KMS-11 (cell line): ENCODE data around the gene ZNF697.

Source experiments
- H2AFZ ChIP-seq: fragments of 200-600 bp; sonication (generic); 2 replicates; pipeline ENCODE4 v1.6.1; 2016; ENCODE audit warnings: antibody characterized with exemption, mixed run types, low read depth
- H3K27ac ChIP-seq: fragments of 200-600 bp; sonication (generic); 2 replicates; pipeline ENCODE4 v1.6.1; 2016; ENCODE audit warnings: mild to moderate bottlenecking, mixed run types
- H3K27me3 ChIP-seq: fragments of 200-600 bp; sonication (generic); 2 replicates; pipeline ENCODE4 v1.6.1; 2017; ENCODE audit warnings: mild to moderate bottlenecking, low read depth, mixed run types, moderate library complexity; ENCODE audit not compliant: insufficient read depth
- H3K36me3 ChIP-seq: fragments of 200-600 bp; sonication (generic); 2 replicates; pipeline ENCODE4 v1.6.1; 2017; ENCODE audit warnings: mild to moderate bottlenecking, mixed run types; ENCODE audit not compliant: insufficient read depth
- H3K4me1 ChIP-seq: fragments of 200-600 bp; sonication (generic); 2 replicates; pipeline ENCODE4 v1.6.1; 2016; ENCODE audit warnings: mild to moderate bottlenecking, low read depth, mixed run types; ENCODE audit not compliant: poor library complexity, severe bottlenecking
- H3K4me2 ChIP-seq: fragments of 200-600 bp; sonication (generic); 2 replicates; pipeline ENCODE4 v1.7.0; 2016; ENCODE audit warnings: mild to moderate bottlenecking, mixed run types
- H3K4me3 ChIP-seq: fragments of 200-600 bp; sonication (generic); IDR thresholded peaks from 2 replicates; pipeline ENCODE4 v1.6.1; 2017; ENCODE audit warnings: low read depth, low read length, mixed read lengths; ENCODE audit not compliant: insufficient read depth
- H3K79me2 ChIP-seq: fragments of 200-600 bp; sonication (generic); 2 replicates; pipeline ENCODE4 v1.6.1; 2016; ENCODE audit warnings: low read depth, mixed run types; ENCODE audit not compliant: insufficient read depth
- H3K9ac ChIP-seq: fragments of 200-600 bp; sonication (generic); 2 replicates; pipeline ENCODE4 v1.6.1; 2016; ENCODE audit warnings: mild to moderate bottlenecking, mixed run types
- H4K20me1 ChIP-seq: fragments of 200-600 bp; sonication (generic); 2 replicates; pipeline ENCODE4 v1.6.1; 2016; ENCODE audit warnings: mild to moderate bottlenecking, mixed run types; ENCODE audit not compliant: insufficient read depth
- CTCF ChIP-seq: fragments of 200-600 bp; sonication (generic); conservative IDR thresholded peaks from 2 replicates; pipeline ENCODE4 v1.6.1; 2017; ENCODE audit warnings: low read depth, mild to moderate bottlenecking, antibody characterized with exemption, low read length, moderate library complexity, mixed read lengths

Gene ZNF697

GRCh38 chr1:119687434-119688079, 39.5 kb upstream of the ZNF697 start:
- H3K4me1 ChIP-seq: no peaks in the 10 kb centered on the region
- no peak overlapping the region for H3K27ac ChIP-seq
- H3K27me3 ChIP-seq: no peaks in the 10 kb centered on the region
- no peak overlapping the region for H2AFZ ChIP-seq
- no peak overlapping the region for H3K4me2 ChIP-seq
- H4K20me1 ChIP-seq: no peaks in the 10 kb centered on the region
- TF ChIP-seq CTCF: no peak
- H3K9ac ChIP-seq: no peak overlapping the region
- H3K79me2 ChIP-seq: no peaks in the 10 kb centered on the region
- H3K4me3 ChIP-seq: no peak overlapping the region
- no peaks in the 10 kb centered on the region for H3K36me3 ChIP-seq

GRCh38 chr1:119686661-119687060, 38.6 kb upstream of the ZNF697 start:
- H3K9ac ChIP-seq: no peak overlapping the region

GRCh38 chr1:119683893-119684292, 35.8 kb upstream of the ZNF697 start:
- Histone ChIP-seq H3K4me3 (no peak overlapping the region), H2AFZ (no peak overlapping the region), H3K79me2 (no peaks in the 10 kb centered on the region), H3K27me3 (no peaks in the 10 kb centered on the region), H3K27ac (no peak overlapping the region), H3K4me2 (no peak overlapping the region), H3K36me3 (no peaks in the 10 kb centered on the region), H3K4me1 (no peaks in the 10 kb centered on the region), H3K9ac (no peak overlapping the region), H4K20me1 (no peaks in the 10 kb centered on the region)
- no peak for TF ChIP-seq CTCF

More at GRCh38 chr1:119686661-119687060, 38.6 kb upstream of the ZNF697 start:
- Histone ChIP-seq H4K20me1 (no peaks in the 10 kb centered on the region), H3K4me1 (no peaks in the 10 kb centered on the region), H3K79me2 (no peaks in the 10 kb centered on the region), H3K4me2 (no peak overlapping the region), H2AFZ (no peak overlapping the region), H3K27me3 (no peaks in the 10 kb centered on the region), H3K4me3 (no peak overlapping the region), H3K27ac (no peak overlapping the region), H3K36me3 (no peaks in the 10 kb centered on the region)
- no peak for TF ChIP-seq CTCF

GRCh38 chr1:119682141-119682540, 34.1 kb upstream of the ZNF697 start:
- Histone ChIP-seq H3K4me1 (no peaks in the 10 kb centered on the region), H3K4me2 (no peak overlapping the region), H3K9ac (no peak overlapping the region), H3K27ac (no peak overlapping the region), H3K27me3 (no peaks in the 10 kb centered on the region), H3K79me2 (no peaks in the 10 kb centered on the region), H3K36me3 (no peaks in the 10 kb centered on the region), H2AFZ (no peak overlapping the region), H3K4me3 (no peak overlapping the region), H4K20me1 (no peaks in the 10 kb centered on the region)
- TF ChIP-seq CTCF: no peak
